ENCODE results near the gene VAV2.
"Not testable (repeated sequence)": the region's sequence is repeated elsewhere in the genome, so short reads cannot be mapped to it uniquely, and the experiment has no call there.

VAV2 gene

GRCh38 chr9:133959171-133959570 lies 33.0 kb downstream of the VAV2 start:
- peaks cover 3 to 48% (median 41%) of the 10 kb centered on the region in 4 experiments for H3K4me1 ChIP-seq (ENCODE audit: control extremely low read depth in 1 of 4, control insufficient read depth in 4 of 4, insufficient read depth in 4 of 4, low read length in 3 of 4)
- WGBS (ENCODE audit: insufficient coverage), result 96% methylated on average over 8 of the region's 9 CpGs

GRCh38 chr9:133958756-133959155 lies 33.4 kb downstream of the VAV2 start:
- no peak for DNase-seq
- Histone ChIP-seq H3K27me3 (replicated peaks in 2 of 5; ENCODE audit: control insufficient read depth in 4 of 5, insufficient read depth in 5 of 5, low read length in 4 of 5) (peaks cover 0 to 3% (median 2%) of the 10 kb centered on the region in 5 experiments), H3K36me3 (ENCODE audit: control insufficient read depth in 4 of 4, insufficient read depth in 4 of 4, low read length in 3 of 4) (no peaks in the 10 kb centered on the region), H3K4me1 (ENCODE audit: control extremely low read depth in 1 of 4, control insufficient read depth in 4 of 4, insufficient read depth in 4 of 4, low read length in 3 of 4) (peaks cover 3 to 48% (median 41%) of the 10 kb centered on the region in 4 experiments), H3K9me3 (ENCODE audit: control extremely low read depth in 1 of 5, control insufficient read depth in 4 of 5, insufficient read depth in 2 of 5, low read depth in 1 of 5, low read length in 4 of 5) (peaks cover 0 to 2% (median 0%) of the 10 kb centered on the region in 5 experiments), H3K27ac (ENCODE audit: insufficient read depth in 1 of 2, low read depth in 1 of 2, low read length in 2 of 2, poor library complexity in 1 of 2, severe bottlenecking in 2 of 2) (no peak overlapping the region), H3K4me3 (ENCODE audit: control insufficient read depth in 1 of 7, extremely low read depth in 1 of 7, insufficient read depth in 4 of 7, low read depth in 2 of 7, low read length in 6 of 7) (no peak overlapping the region)
- ChIA-PET CTCF (interaction anchor here (1.0 kb wide), 1 partner anchor 35 kb away, joined by 4 read pairs; no protein-coding TSS in a partner anchor), POLR2A (no interaction called here)
- WGBS (ENCODE audit: insufficient coverage), result 77% methylated on average over 3 of the region's 6 CpGs

More at GRCh38 chr9:133959171-133959570, 33.0 kb downstream of the VAV2 start:
- Histone ChIP-seq H3K27ac (ENCODE audit: insufficient read depth in 1 of 2, low read depth in 1 of 2, low read length in 2 of 2, poor library complexity in 1 of 2, severe bottlenecking in 2 of 2) (no peak overlapping the region), H3K36me3 (ENCODE audit: control insufficient read depth in 4 of 4, insufficient read depth in 4 of 4, low read length in 3 of 4) (no peaks in the 10 kb centered on the region), H3K4me3 (ENCODE audit: control insufficient read depth in 1 of 7, extremely low read depth in 1 of 7, insufficient read depth in 4 of 7, low read depth in 2 of 7, low read length in 6 of 7) (no peak overlapping the region), H3K9me3 (ENCODE audit: control extremely low read depth in 1 of 5, control insufficient read depth in 4 of 5, insufficient read depth in 2 of 5, low read depth in 1 of 5, low read length in 4 of 5) (peaks cover 0 to 2% (median 0%) of the 10 kb centered on the region in 5 experiments), H3K27me3 (replicated peaks in 2 of 5; ENCODE audit: control insufficient read depth in 4 of 5, insufficient read depth in 5 of 5, low read length in 4 of 5) (peaks cover 0 to 3% (median 2%) of the 10 kb centered on the region in 5 experiments)
- CTCF ChIA-PET, result interaction anchor here (1.0 kb wide), 1 partner anchor 35 kb away, joined by 4 read pairs; no protein-coding TSS in a partner anchor
- POLR2A ChIA-PET, result no interaction called here
- no peak for DNase-seq

DNA sequence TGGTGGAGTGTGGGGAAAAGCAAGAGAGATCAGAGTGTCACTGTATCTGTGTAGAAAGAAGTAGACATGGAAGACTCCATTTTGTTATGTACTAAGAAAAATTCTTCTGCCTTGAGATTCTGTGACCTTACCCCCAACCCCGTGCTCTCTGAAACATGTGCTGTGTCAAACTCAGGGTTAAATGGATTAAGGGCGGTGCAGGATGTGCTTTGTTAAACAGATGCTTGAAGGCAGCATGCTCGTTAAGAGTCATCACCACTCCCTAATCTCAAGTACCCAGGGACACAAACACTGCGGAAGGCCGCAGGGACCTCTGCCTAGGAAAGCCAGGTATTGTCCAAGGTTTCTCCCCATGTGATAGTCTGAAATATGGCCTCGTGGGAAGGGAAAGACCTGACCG lies 34.4 kb downstream of the VAV2 start:
- CTCF ChIA-PET, POLR2A ChIA-PET: not testable (repeated sequence)
- peaks cover 3 to 48% (median 41%) of the 10 kb centered on the region in 4 experiments for H3K4me1 ChIP-seq (ENCODE audit: control extremely low read depth in 1 of 4, control insufficient read depth in 4 of 4, insufficient read depth in 4 of 4, low read length in 3 of 4)

GRCh38 chr9:133957328-133957727 lies 34.8 kb downstream of the VAV2 start:
- Histone ChIP-seq H3K27me3 (replicated peaks in 2 of 5; ENCODE audit: control insufficient read depth in 4 of 5, insufficient read depth in 5 of 5, low read length in 4 of 5) (peaks cover 0 to 2% (median 0%) of the 10 kb centered on the region in 5 experiments), H3K9me3 (ENCODE audit: control extremely low read depth in 1 of 5, control insufficient read depth in 4 of 5, insufficient read depth in 2 of 5, low read depth in 1 of 5, low read length in 4 of 5) (no peaks in the 10 kb centered on the region), H3K4me3 (ENCODE audit: control insufficient read depth in 1 of 7, extremely low read depth in 1 of 7, insufficient read depth in 4 of 7, low read depth in 2 of 7, low read length in 6 of 7) (no peak overlapping the region), H3K27ac (ENCODE audit: insufficient read depth in 1 of 2, low read depth in 1 of 2, low read length in 2 of 2, poor library complexity in 1 of 2, severe bottlenecking in 2 of 2) (no peak overlapping the region), H3K36me3 (ENCODE audit: control insufficient read depth in 4 of 4, insufficient read depth in 4 of 4, low read length in 3 of 4) (no peaks in the 10 kb centered on the region), H3K4me1 (ENCODE audit: control extremely low read depth in 1 of 4, control insufficient read depth in 4 of 4, insufficient read depth in 4 of 4, low read length in 3 of 4) (peaks cover 3 to 48% (median 41%) of the 10 kb centered on the region in 4 experiments)
- DNase-seq, result no peak
- POLR2A ChIA-PET, result no interaction called here
- CTCF ChIA-PET, result interaction anchor here (1.7 kb wide), 1 partner anchor 36 kb away, joined by 5 read pairs; no protein-coding TSS in a partner anchor
- WGBS (ENCODE audit: insufficient coverage), result 83% methylated on average over 5 of the region's 13 CpGs

More for the DNA sequence above, 34.4 kb downstream of the VAV2 start:
- H3K27ac ChIP-seq (ENCODE audit: insufficient read depth in 1 of 2, low read depth in 1 of 2, low read length in 2 of 2, poor library complexity in 1 of 2, severe bottlenecking in 2 of 2); H3K9me3 ChIP-seq (ENCODE audit: control extremely low read depth in 1 of 5, control insufficient read depth in 4 of 5, insufficient read depth in 2 of 5, low read depth in 1 of 5, low read length in 4 of 5); DNase-seq; H3K36me3 ChIP-seq (ENCODE audit: control insufficient read depth in 4 of 4, insufficient read depth in 4 of 4, low read length in 3 of 4); H3K4me3 ChIP-seq (ENCODE audit: control insufficient read depth in 1 of 7, extremely low read depth in 1 of 7, insufficient read depth in 4 of 7, low read depth in 2 of 7, low read length in 6 of 7); H3K27me3 ChIP-seq (replicated peaks in 2 of 5; ENCODE audit: control insufficient read depth in 4 of 5, insufficient read depth in 5 of 5, low read length in 4 of 5): not testable (repeated sequence)
- no CpG with 5 or more reads among the region's 7 CpGs for WGBS (ENCODE audit: insufficient coverage)

DNA sequence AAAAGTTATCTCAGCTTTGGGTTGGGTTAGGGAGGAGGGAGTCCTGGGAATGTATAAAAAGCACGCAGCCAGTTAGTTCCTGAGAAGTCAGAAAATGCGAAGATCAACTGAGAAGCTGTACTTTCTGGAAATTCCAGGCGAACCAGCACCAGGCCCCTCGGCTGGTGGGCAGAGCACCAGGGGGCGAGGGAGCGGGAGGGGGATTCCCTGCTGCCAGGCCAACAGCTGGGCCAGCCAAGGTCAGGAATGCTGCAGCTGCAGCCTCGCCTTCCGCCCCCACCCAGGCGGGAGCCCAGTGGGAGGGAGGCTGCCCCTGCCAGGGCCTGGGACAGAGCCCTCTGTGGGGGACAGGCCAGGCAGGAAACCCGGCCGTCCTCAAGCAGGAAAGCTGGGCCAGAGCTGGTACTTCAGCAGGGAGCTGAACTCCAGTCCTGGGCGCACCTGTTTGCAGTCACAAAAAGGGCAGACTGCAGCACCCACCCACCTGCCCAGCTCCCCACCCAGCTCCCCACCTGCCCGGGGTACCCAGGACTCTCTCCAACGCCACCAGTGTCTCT lies 35.5 kb downstream of the VAV2 start:
- Histone ChIP-seq H3K4me3 (ENCODE audit: control insufficient read depth in 1 of 7, extremely low read depth in 1 of 7, insufficient read depth in 4 of 7, low read depth in 2 of 7, low read length in 6 of 7) (peak overlapping the region in 1 of 7 experiments; percentile 65), H3K36me3 (ENCODE audit: control insufficient read depth in 4 of 4, insufficient read depth in 4 of 4, low read length in 3 of 4) (no peaks in the 10 kb centered on the region), H3K27me3 (replicated peaks in 2 of 5; ENCODE audit: control insufficient read depth in 4 of 5, insufficient read depth in 5 of 5, low read length in 4 of 5) (no peaks in the 10 kb centered on the region), H3K27ac (ENCODE audit: insufficient read depth in 1 of 2, low read depth in 1 of 2, low read length in 2 of 2, poor library complexity in 1 of 2, severe bottlenecking in 2 of 2) (peak overlapping the region in 1 of 2 experiments; percentile 31), H3K4me1 (ENCODE audit: control extremely low read depth in 1 of 4, control insufficient read depth in 4 of 4, insufficient read depth in 4 of 4, low read length in 3 of 4) (peaks cover 3 to 46% (median 40%) of the 10 kb centered on the region in 4 experiments), H3K9me3 (ENCODE audit: control extremely low read depth in 1 of 5, control insufficient read depth in 4 of 5, insufficient read depth in 2 of 5, low read depth in 1 of 5, low read length in 4 of 5) (no peaks in the 10 kb centered on the region)
- CTCF ChIA-PET, result interaction anchor here (1.7 kb wide), 2 partner anchors 37 to 163 kb away, joined by 5 to 7 read pairs; no protein-coding TSS in a partner anchor
- 68% methylated on average over 12 of the region's 14 CpGs for WGBS (ENCODE audit: insufficient coverage)
- POLR2A ChIA-PET, result no interaction called here
- no peak for DNase-seq

DNA sequence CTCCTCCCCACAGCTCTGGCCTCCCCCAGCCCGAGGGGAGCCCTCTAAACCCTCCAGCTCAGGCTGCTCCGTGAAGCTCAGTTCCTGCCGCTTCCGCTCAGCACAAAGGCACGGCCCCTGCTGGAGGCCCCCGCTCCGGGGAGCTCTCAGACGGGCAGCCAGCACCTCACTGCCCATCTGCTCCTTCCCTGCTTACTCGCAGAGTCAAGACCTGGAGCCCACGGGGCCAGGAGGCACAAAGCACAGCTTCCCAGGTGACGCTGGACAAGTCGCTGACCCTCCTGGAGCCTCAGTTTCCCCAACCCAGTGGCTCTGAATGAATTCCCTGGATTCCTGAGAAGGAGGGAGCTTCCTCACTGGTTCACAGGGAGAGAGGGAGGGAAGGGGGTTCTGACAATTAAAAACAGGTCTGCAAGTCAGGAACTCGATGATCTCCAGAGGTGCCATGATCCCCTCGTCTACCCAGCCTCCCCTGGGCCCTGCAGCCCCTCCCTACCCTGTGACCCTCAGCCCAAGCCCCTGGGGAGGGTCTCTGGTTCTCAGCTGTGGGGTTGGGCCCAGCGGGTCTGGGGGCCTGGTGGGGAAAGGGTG lies 36.2 kb downstream of the VAV2 start:
- Histone ChIP-seq H3K36me3 (ENCODE audit: control insufficient read depth in 4 of 4, insufficient read depth in 4 of 4, low read length in 3 of 4) (no peaks in the 10 kb centered on the region), H3K9me3 (ENCODE audit: control extremely low read depth in 1 of 5, control insufficient read depth in 4 of 5, insufficient read depth in 2 of 5, low read depth in 1 of 5, low read length in 4 of 5) (no peaks in the 10 kb centered on the region), H3K27ac (ENCODE audit: insufficient read depth in 1 of 2, low read depth in 1 of 2, low read length in 2 of 2, poor library complexity in 1 of 2, severe bottlenecking in 2 of 2) (peak overlapping the region in 1 of 2 experiments; percentile 31), H3K4me1 (ENCODE audit: control extremely low read depth in 1 of 4, control insufficient read depth in 4 of 4, insufficient read depth in 4 of 4, low read length in 3 of 4) (peaks cover 3 to 42% (median 37%) of the 10 kb centered on the region in 4 experiments), H3K27me3 (replicated peaks in 2 of 5; ENCODE audit: control insufficient read depth in 4 of 5, insufficient read depth in 5 of 5, low read length in 4 of 5) (no peaks in the 10 kb centered on the region), H3K4me3 (ENCODE audit: control insufficient read depth in 1 of 7, extremely low read depth in 1 of 7, insufficient read depth in 4 of 7, low read depth in 2 of 7, low read length in 6 of 7) (peak overlapping the region in 5 of 7 experiments; percentile 31 to 65 (median 53))
- POLR2A ChIA-PET, result interaction anchor here (0.5 kb wide), 1 partner anchor 174 kb away, joined by 3 read pairs; no protein-coding TSS in a partner anchor
- peak; percentile 36 to 65 (median 59) for DNase-seq
- WGBS (ENCODE audit: insufficient coverage), result 2% methylated on average over 11 of the region's 15 CpGs
- CTCF ChIA-PET, result interaction anchor here (1.7 kb wide), 2 partner anchors 38 to 162 kb away, joined by 5 to 7 read pairs; no protein-coding TSS in a partner anchor

Measured in common myeloid progenitor, CD34-positive (primary cell).